HG03575 (cell line): ENCODE results near the gene IFRD1.
"Not testable (repeated sequence)": the region's sequence is repeated elsewhere in the genome, so short reads cannot be mapped to it uniquely, and the experiment has no call there.

Experiments used
- ATAC-seq: cut with Tn5 transposase; IDR thresholded peaks from one replicate; pipeline ENCODE4 v1.9.1; 2021; ENCODE audit not compliant: unreplicated experiment, insufficient number of reproducible peaks, low FRiP score; ENCODE audit errors: extremely low read depth

IFRD1 gene

DNA sequence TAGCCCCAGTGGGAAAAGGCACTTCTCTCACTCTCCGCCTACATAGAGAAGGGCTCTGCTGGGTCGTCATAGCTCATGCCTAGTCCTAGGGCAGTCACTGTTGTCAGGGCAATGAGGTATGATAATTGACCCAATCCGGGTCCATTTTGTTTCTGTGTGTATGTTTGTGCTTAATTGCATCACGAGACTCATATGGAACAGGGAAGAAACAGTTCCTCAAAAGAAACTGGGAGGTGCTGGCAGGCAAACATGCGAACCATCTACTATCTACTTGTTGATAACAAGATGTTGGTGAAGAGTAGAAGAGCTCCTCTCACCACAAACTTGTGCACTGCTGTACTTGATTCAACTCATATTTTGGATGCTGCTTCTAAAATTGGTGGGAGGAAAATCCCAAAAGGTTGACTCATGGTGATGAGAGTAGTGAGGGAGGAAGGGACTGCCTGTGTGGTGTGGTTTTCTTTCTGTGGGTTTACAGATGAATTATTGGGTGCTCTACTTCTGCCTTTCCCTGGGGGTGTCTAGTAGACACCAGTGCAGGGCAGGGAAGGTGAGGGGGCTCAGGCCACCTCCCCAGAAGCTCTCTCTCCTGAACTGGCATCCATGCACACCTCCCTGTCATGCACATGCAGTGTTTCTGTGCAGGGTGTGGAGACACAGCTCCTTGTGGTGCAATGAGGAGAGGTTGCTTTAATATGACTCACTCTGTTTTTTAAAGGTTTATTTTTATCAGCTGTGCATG is 59.9 kb downstream of the IFRD1 start:
- ATAC-seq, result no peak

DNA sequence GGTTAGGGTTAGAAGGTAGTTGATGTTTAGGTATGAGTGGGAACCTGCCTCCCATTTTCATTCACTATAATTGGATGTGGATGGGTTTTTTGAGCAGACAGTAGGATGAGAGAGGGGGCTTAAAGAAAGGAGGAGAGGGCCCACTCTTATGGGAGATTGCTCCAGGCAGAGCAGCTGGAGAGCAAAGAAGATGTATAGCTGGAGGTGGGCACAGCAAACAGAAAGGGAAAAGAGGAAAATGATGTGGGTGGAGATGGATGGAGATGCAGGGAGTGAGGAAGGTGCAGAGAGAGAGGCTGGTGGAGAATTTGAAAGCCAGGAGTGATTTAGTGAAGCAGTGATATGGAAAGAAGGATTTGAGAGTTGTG is 60.5 kb downstream of the IFRD1 start:
- no peak for ATAC-seq

DNA sequence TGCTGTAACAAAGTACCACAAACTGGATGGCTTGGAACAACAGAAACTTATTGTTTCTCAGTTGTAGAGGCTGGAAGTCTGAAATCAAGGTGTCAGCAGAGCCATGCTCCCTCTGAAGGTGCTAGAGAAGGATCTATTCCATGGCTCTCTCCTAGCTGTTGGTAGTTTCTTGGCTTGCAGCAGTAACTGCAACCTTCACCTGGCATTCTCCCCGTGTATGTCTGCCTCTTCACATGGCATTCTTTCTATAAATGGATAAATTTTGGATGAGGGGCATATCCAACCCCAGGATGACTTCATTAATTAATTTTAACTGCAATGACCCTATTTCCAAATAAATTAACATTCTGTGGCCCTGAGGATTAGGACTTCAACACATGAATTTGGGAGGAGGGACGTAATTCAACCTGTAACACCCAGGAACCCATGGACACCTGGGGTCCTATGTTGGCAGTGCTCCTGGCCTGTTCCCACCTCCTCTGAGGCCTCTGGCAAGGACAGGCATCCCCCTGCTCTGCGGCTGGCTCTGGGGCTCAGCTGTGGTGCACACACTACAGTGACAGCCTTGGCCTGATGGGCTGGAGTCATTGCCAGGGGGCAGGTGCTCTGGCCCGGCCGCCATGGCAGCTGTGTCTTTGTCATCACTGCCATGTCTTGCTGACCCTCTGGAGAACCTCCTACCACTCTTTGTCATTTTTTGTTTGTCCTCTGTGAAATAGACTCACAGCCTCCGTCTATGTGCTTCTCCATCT is 61.4 kb downstream of the IFRD1 start:
- ATAC-seq, result no peak

DNA sequence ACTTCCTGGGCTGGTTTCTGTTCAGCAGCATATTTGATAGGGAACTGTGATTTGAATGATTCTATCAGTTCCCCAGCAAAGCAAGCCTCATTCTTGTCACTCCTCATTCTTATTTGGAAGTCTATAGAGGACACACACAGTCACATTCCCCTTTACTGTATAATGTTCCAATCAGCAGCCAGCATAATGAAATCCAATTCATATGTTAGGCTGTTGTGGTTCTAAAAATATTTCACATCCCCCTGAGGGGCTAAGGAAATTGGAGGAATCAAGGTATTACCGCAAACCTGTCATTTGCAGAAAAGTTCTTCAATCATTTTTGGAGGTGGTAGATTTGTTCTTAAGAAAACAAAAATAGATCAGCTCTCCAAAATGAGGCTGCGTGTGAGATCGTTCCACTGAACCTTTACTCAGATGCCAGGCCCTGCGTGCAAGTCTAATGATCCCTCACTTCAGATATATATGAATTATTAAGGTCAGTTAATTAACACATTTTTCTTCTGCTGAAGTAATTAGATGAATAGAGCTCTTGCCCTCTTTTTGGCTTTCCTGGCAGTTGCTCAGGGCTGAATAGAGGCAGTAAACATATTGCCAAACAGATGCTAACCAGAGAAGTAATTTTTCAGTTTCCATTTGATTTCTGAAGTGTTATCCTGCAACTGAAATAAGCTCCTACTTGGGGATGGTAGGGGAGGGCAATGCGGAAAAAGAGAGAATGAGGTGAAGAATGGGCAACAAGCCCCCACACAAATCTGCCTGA is 62.4 kb downstream of the IFRD1 start:
- no peak for ATAC-seq

DNA sequence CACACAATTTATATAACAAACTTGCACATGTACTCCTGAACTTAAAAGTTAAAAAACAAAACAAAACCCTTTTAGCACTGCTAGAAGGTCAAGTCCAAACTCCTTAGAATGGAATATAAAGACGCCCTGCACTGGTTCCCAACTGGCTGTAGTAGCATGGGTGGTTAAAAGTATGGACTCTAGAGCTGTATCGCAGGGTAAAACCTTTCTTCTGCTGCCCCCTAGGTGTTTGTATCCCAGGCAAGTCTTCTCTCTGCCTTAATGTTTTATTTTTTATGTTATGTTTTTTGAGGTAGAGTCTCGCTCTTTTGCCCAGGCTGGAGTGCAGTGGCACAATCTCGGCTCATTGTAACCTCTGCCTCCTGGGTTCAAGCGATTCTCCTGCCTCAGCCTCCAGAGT is 65.7 kb downstream of the IFRD1 start:
- no peak for ATAC-seq

DNA sequence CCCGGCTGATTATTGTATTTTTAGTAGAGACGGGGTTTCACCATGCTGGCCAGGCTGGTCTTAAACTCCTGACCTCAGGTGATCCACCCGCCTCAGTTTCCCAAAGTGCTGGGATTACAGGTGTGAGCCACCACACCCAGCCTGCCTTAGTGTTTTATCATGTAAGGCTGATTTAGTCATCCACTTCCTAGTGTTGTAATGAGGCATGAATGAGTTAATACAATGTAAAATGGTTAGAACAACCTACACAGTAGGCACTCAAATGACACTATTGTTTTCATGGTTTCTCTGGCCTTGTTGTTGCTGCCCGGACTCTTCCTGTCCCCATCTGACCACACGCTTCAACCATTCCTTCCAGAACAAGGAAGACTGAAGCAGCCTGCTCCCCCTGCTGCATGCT is 66.2 kb downstream of the IFRD1 start:
- ATAC-seq, result not testable (repeated sequence)

DNA sequence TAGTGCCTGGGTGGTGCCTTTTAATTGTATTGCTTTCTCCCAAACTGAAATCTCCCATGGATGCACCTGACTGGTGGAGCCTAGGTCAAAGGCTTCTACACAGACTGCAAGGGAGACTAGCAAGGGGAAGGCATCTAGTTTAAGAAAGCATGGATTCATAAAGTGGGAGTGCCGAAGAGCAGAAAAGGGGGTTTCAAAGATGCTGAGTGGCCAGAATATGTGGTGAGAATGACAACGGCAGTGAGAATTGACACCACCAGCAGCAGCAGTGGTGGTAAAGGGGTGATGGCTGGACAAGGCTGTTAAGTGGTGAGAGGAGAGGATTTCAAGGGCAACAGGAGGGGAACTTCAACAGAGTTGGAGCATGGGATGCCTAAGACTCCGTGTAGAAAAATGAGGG is 67.2 kb downstream of the IFRD1 start:
- ATAC-seq, result no peak

DNA sequence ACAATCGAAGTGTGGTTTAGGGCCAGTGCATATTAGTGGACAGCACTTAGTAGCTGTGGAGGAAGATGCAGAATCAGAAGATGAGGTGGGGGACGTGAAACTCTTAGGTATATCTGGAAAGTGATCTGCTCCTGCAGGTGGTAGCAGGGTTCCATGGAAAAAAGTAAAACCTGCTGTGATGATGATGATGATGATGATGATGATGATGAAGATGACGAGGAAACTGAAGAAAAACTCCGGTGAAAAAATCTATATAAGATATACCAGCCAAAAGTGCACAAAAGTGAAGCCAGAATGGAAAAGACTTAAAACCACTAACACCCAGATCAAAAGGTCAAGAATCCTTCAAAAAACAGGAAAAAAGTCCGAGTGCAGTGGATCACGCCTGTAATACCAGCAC is 70.5 kb downstream of the IFRD1 start:
- ATAC-seq, result no peak

DNA sequence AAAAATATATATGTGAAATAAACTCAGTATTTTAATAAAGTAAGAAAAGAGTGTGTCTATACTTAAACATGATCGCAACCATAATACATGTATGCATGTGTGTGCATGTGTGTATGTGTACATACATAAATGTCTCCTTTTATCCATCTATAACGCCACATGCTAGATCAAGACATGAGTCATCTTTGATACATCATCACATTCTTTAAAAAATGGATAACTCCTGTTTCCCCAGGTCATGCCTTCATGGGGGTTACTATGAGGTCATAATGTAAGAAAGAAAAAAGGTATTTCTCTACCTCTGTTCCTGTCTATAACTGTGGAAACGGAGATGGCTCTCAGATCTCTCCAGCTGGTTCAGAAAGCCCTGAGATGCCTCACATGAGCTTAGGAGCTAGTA is 71.7 kb downstream of the IFRD1 start:
- ATAC-seq, result no peak

DNA sequence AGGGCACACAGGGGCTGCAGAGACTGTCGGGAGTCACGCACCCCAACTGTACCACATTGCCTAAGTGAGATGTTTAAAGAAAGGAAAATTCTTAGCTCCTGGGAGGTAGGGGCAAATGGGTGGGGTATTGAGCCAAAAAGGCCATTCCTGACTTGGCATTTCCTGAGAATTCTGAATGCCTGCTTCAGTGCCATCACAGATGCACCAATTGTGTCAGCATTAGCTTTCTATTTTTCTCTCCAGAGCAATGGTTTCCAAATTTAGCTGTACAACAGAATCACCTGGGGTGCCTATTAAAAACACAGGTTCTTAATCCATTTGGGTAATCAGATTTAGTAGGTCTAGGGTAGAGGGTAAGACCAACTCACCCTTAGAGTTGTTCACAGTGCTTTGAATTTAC is 73.6 kb downstream of the IFRD1 start:
- ATAC-seq, result no peak
